ENCODE data around the gene UGT1A5. TPM values are rescaled to one million over a fixed set of nuclear protein-coding genes. Genes with fewer than 3 reads are reported as not detected.

Gene UGT1A5
- total and polyA plus RNA-seq, 5 donors from 2014 or later, result not detected

GRCh38 chr2:233821709-233822100, 109.0 kb downstream of the UGT1A5 start:
- H3K27ac Mint-ChIP-seq, result no peak overlapping the region
- no peak for ATAC-seq (ENCODE audit: low read depth in 2 of 2)

GRCh38 chr2:233822101-233822771, 109.5 kb downstream of the UGT1A5 start:
- Histone ChIP-seq H3K36me3 (ENCODE audit: control insufficient read depth, insufficient read depth, low read length) (no peaks in the 10 kb centered on the region), H3K27me3 (ENCODE audit: control insufficient read depth, insufficient read depth, low read length) (no peaks in the 10 kb centered on the region), H3K9me3 (ENCODE audit: control insufficient read depth in 2 of 2, low read length in 2 of 2) (no peaks in the 10 kb centered on the region), H3K27ac (ENCODE audit: insufficient read depth, low read length, poor library complexity, severe bottlenecking) (no peak overlapping the region), H3K4me3 (ENCODE audit: low read depth, low read length) (no peak overlapping the region), H3K4me1 (ENCODE audit: control insufficient read depth, insufficient read depth, low read length, poor library complexity, severe bottlenecking) (no peaks in the 10 kb centered on the region)
- Mint-ChIP-seq H3K9me3 (peaks cover 0 to 1% (median 0%) of the 10 kb centered on the region in 7 donors), H3K36me3 (peaks cover 4% of the 10 kb centered on the region), H3K4me3 (no peak overlapping the region), H3K27me3 (peaks cover 17% of the 10 kb centered on the region), H3K27ac (no peak overlapping the region), H3K4me1 (no peaks in the 10 kb centered on the region)
- ATAC-seq (ENCODE audit: low read depth in 2 of 2) (no peak), DNase-seq (no peak)

More at GRCh38 chr2:233821709-233822100, 109.0 kb downstream of the UGT1A5 start:
- Mint-ChIP-seq H3K36me3 (peaks cover 4% of the 10 kb centered on the region), H3K9me3 (peaks cover 0 to 1% (median 0%) of the 10 kb centered on the region in 7 donors), H3K4me3 (no peak overlapping the region), H3K27me3 (peaks cover 18% of the 10 kb centered on the region), H3K4me1 (no peaks in the 10 kb centered on the region)
- DNase-seq, result no peak
- no peaks in the 10 kb centered on the region for H3K9me3 ChIP-seq (ENCODE audit: control insufficient read depth in 2 of 2, low read length in 2 of 2)
- H3K4me3 ChIP-seq (ENCODE audit: low read depth, low read length), result no peak overlapping the region
- no peak overlapping the region for H3K27ac ChIP-seq (ENCODE audit: insufficient read depth, low read length, poor library complexity, severe bottlenecking)
- no peaks in the 10 kb centered on the region for H3K4me1 ChIP-seq (ENCODE audit: control insufficient read depth, insufficient read depth, low read length, poor library complexity, severe bottlenecking)
- no peaks in the 10 kb centered on the region for H3K36me3 ChIP-seq (ENCODE audit: control insufficient read depth, insufficient read depth, low read length)
- no peaks in the 10 kb centered on the region for H3K27me3 ChIP-seq (ENCODE audit: control insufficient read depth, insufficient read depth, low read length)

Other genes starting within 250 kb of the UGT1A5 start
- gene USP40, start 146.1 kb upstream of the UGT1A5 start, total RNA-seq, result 17.2 TPM
- gene USP40, start 146.1 kb upstream of the UGT1A5 start, polyA plus RNA-seq, result 1 to 10 TPM; 2.7 to 6.2 (median 5.1) TPM
- not detected for gene UGT1A8, start 95.3 kb upstream of the UGT1A5 start, total RNA-seq
- not detected for gene UGT1A8, start 95.3 kb upstream of the UGT1A5 start, polyA plus RNA-seq
- gene UGT1A10, start 76.5 kb upstream of the UGT1A5 start, total RNA-seq, result not detected
- not detected for gene UGT1A10, start 76.5 kb upstream of the UGT1A5 start, polyA plus RNA-seq
- gene UGT1A9, start 41.0 kb upstream of the UGT1A5 start, total RNA-seq, result not detected
- not detected for gene UGT1A9, start 41.0 kb upstream of the UGT1A5 start, polyA plus RNA-seq
- gene UGT1A7, start 31.0 kb upstream of the UGT1A5 start, total RNA-seq, result not detected
- not detected for gene UGT1A7, start 31.0 kb upstream of the UGT1A5 start, polyA plus RNA-seq
- gene UGT1A6, start 20.0 kb upstream of the UGT1A5 start, total RNA-seq, result not detected
- gene UGT1A6, start 20.0 kb upstream of the UGT1A5 start, polyA plus RNA-seq, result not detected
- gene UGT1A4, start 5.8 kb downstream of the UGT1A5 start, total RNA-seq, result not detected
- not detected for gene UGT1A4, start 5.8 kb downstream of the UGT1A5 start, polyA plus RNA-seq
- not detected for gene UGT1A3, start 16.1 kb downstream of the UGT1A5 start, total RNA-seq
- not detected for gene UGT1A3, start 16.1 kb downstream of the UGT1A5 start, polyA plus RNA-seq
- gene UGT1A1, start 47.4 kb downstream of the UGT1A5 start, total RNA-seq, result not detected
- gene UGT1A1, start 47.4 kb downstream of the UGT1A5 start, polyA plus RNA-seq, result not detected
- gene MROH2A, start 65.4 kb downstream of the UGT1A5 start, total RNA-seq, result not detected
- not detected for gene MROH2A, start 65.4 kb downstream of the UGT1A5 start, polyA plus RNA-seq
- 1.8 TPM for gene HJURP, start 141.6 kb downstream of the UGT1A5 start, total RNA-seq
- gene HJURP, start 141.6 kb downstream of the UGT1A5 start, polyA plus RNA-seq, result 1 to 10 TPM in 2 of 4 donors, under 1 TPM in 2; 0.34 to 1.7 (median 0.98) TPM
- not detected for gene TRPM8, start 204.5 kb downstream of the UGT1A5 start, total RNA-seq
- not detected for gene TRPM8, start 204.5 kb downstream of the UGT1A5 start, polyA plus RNA-seq

Data from CD4-positive, CD25-positive, alpha-beta regulatory T cell (primary cell).